GM12873 (cell line): ENCODE data around the gene TMEM204.

Experiments
- TF ChIP-seq, protein P1 (sequence below): IDR thresholded peaks from 2 replicates; pipeline ENCODE4 v1.5.1; 2012; ENCODE audit warnings: low read depth, mild to moderate bottlenecking, moderate library complexity, low read length, control low read depth; ENCODE audit not compliant: insufficient read depth; ENCODE audit errors: missing control alignments

The TMEM204 gene

DNA sequence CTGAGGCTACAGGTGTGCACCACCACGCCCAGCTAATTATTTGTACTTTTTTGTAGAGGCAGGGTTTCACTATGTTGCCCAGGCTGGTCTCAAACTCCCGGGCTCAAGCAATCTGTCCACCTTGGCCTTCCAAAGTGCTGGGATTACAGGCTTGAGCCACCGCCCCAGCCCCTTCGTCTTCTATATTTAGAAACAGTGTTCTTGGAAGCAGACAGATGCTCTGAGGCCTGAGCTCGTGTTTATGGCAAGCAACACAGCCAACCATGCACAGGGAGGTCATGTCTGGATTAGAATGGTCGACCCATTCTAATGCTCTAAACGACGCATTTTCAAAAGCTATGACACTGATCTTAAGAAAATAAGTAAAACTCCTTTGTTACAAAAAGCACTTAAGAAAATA is 16.6 kb downstream of the TMEM204 start:
- TF ChIP-seq, protein P1, sequence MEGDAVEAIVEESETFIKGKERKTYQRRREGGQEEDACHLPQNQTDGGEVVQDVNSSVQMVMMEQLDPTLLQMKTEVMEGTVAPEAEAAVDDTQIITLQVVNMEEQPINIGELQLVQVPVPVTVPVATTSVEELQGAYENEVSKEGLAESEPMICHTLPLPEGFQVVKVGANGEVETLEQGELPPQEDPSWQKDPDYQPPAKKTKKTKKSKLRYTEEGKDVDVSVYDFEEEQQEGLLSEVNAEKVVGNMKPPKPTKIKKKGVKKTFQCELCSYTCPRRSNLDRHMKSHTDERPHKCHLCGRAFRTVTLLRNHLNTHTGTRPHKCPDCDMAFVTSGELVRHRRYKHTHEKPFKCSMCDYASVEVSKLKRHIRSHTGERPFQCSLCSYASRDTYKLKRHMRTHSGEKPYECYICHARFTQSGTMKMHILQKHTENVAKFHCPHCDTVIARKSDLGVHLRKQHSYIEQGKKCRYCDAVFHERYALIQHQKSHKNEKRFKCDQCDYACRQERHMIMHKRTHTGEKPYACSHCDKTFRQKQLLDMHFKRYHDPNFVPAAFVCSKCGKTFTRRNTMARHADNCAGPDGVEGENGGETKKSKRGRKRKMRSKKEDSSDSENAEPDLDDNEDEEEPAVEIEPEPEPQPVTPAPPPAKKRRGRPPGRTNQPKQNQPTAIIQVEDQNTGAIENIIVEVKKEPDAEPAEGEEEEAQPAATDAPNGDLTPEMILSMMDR, result no peak

DNA sequence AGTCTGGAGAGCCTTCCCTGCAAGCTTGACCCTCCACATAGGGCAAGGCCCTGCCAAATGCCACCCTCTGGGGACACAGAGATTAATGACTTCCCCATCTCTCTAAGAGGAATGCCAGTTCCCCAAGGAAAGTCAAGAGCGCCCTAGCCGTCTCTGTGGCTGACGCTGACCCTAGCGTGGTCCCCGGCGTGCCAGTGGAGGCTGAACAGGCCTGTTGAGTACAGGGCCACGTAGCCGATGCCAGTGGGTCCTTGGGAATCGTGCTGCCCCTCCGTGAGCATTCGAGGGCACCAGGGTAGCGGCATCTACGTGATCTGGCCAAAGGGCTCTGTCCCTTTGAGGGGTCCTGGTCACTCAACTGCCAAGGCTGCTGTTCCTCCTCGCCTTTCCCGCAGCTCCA is 17.2 kb downstream of the TMEM204 start:
- TF ChIP-seq, protein P1, result no peak

DNA sequence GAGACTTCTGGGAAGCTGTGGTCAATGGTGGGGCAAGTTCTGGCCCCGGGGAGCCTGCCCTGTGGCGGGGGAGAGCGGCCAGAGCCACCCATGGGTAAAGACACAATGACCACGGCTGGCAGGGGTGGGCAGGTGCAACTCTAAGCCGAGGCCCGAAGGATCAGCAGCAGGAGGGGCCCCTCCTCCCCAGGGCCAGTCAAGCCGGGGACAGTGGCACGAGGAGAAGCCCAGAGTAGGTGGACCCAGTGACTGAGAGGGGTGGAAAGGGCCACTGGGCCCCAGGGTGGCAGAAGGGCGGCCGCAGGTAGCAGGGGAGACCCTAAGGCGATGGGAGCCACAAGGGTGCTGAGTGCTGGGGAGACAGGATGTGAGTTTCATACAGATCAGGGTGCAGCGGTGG is 17.7 kb downstream of the TMEM204 start:
- TF ChIP-seq, protein P1, result no peak

DNA sequence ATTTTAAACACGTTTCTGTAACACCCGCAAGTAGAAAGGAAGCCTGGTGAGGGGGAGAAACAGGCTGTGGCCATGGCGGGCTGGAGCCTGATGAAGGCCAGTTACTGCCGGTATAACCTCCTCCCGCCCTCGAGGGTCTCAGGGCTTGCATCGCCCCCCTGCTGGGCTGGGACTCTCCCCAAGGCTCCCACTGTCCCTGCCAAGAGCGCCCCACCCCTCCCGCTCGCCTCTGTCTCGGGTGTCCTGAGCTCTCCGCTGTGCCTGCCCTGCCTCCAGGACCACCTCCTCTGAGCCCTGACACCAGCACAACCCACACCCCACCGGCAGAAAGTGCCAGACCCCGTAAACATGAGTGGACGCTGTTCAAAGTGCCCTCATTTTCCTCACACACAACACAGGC is 18.7 kb downstream of the TMEM204 start:
- TF ChIP-seq, protein P1, result no peak

DNA sequence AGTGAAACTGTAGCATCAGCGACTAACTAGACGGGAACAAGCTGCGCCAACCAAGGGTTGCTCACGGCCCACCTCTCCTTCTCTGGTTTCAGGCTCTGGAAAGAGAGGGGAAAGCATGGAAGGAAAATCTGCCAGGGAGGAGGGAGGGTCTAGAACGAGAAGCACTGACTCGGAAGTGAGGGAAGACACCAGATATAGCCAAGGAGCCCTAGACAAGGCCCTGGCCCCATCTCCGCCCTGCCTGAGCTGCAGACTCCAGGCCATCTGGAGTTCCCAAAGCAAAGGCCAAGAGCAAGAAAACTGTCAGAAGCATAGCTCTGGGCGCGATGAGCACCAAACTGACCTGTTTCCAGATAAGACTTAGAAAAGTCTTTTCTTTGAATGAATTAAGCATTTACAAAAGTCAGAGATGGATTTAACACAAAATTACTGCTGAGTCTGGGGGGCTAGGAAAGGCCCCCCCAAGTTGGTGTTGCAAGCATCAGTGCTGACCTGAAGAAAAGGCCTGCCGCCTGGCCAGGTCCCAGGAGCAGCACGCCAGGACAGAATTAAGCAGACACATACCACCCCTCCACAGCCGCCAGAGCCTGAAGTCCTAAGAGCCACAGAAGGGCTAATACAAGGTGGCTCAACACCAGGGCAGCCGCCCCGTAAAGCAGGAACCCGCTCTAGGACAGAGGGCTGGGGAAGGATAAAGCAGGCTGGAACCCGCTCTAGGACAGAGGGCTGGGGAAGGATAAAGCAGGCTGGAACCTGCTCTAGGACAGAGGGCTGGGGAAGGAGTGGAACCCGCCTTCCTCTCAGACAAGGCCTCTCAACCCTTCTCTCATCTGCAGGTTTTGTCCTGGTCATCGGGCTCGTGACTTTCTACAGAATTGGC is 20.7 kb downstream of the TMEM204 start:
- TF ChIP-seq, protein P1, result no peak

DNA sequence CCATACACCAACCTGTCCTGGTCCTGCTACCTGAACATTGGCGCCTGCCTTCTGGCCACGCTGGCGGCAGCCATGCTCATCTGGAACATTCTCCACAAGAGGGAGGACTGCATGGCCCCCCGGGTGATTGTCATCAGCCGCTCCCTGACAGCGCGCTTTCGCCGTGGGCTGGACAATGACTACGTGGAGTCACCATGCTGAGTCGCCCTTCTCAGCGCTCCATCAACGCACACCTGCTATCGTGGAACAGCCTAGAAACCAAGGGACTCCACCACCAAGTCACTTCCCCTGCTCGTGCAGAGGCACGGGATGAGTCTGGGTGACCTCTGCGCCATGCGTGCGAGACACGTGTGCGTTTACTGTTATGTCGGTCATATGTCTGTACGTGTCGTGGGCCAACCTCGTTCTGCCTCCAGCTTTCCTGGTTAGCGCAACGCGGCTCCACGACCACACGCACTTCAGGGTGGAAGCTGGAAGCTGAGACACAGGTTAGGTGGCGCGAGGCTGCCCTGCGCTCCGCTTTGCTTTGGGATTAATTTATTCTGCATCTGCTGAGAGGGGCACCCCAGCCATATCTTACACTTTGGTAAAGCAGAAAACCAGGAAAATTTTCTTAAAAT is 21.5 kb downstream of the TMEM204 start:
- TF ChIP-seq, protein P1, result no peak

DNA sequence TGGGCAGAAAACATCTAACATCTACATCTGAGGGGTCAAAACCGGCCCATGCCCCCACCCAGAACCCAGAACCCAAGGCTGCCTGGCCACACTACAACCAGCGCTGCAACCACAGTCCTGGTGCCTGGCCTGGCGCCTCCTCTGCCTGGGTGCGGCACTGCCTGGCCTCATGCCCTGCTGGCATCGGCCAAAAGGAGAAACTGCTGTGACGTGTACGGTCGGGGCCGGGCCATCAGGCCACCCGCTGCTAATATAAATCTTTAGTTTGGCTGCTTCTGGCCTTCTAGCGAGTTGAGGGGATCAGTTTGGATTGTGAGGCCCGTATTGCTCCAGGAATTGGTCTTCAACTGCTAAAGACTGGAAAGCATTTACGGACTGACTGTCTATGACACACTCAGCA is 22.8 kb downstream of the TMEM204 start:
- TF ChIP-seq, protein P1, result no peak
